Liver (tissue), 3 donors: ENCODE measurements around the gene REL.

Experiments used
- ATF3 ChIP-seq: IDR thresholded peaks from 2 replicates; pipeline ENCODE4 v1.6.1; 2016; ENCODE audit warnings: antibody characterized with exemption
- CTCF ChIP-seq: fragments of 150-350 bp; IDR thresholded peaks from 2 replicates; pipeline ENCODE4 v1.5.1; 2017; ENCODE audit warnings: improper control_type of control experiment, low read depth, low read length; ENCODE audit not compliant: missing input control
- EGR1 ChIP-seq, 2 donors: IDR thresholded peaks; 2 replicates each; pipeline ENCODE4 v1.6.1; 2016 to 2018; ENCODE audit warnings: antibody characterized with exemption in 2 of 2, low read depth in 2 of 2
- HNF4A ChIP-seq, 2 donors: conservative IDR thresholded peaks; 2 replicates each; pipeline ENCODE4 v1.6.1; 2016; ENCODE audit warnings: antibody characterized with exemption in 2 of 2, mild to moderate bottlenecking in 2 of 2
- donor health status: healthy.
- donor health status: healthy.

- TF ChIP-seq CTCF (no peak), EGR1 (IDR thresholded peaks at IDR 0.05; ENCODE audit: low read depth in 2 of 2) (no peak), HNF4A (conservative IDR thresholded peaks at IDR 0.05) (no peak), ATF3 (no peak)
These were observed 42.1 kb upstream of the REL start for GRCh38 chr2:60839126-60839813.
